GM23338 (cell line): Measurements from ENCODE around the gene CDK2.
"Not testable (repeated sequence)": the region's sequence is repeated elsewhere in the genome, so short reads cannot be mapped to it uniquely, and the experiment has no call there.

Experiments
- EZH2phosphoT487 ChIP-seq: fragments of 200-600 bp; sonication (generic); IDR thresholded peaks from one replicate; pipeline ENCODE4 v1.8.1; 2018; ENCODE audit warnings: antibody characterized with exemption; ENCODE audit not compliant: unreplicated experiment
- JUNB ChIP-seq: IDR thresholded peaks from one replicate; pipeline ENCODE4 v1.6.1; 2016; ENCODE audit warnings: antibody characterized with exemption; ENCODE audit not compliant: unreplicated experiment
- POLR2AphosphoS5 ChIP-seq: IDR thresholded peaks from 2 replicates; pipeline ENCODE4 v1.6.1; 2016; ENCODE audit warnings: antibody characterized with exemption, low read depth
- ZNF114 ChIP-seq: fragments of 250-450 bp; sonication (Bioruptor Pico); IDR thresholded peaks from 2 replicates; pipeline ENCODE4 v1.5.0; 2020; ENCODE audit warnings: mild to moderate bottlenecking, moderate library complexity
- TF ChIP-seq, protein P1 (sequence below), 2 experiments: fragments of 200-600 bp in 1 of 2; sonication (generic) in 1 of 2; conservative IDR thresholded peaks; 2 replicates each; pipeline versions ENCODE4 v1.5.1 to v1.6.1; 2016 to 2017; ENCODE audit warnings: antibody characterized with exemption in 2 of 2, low read depth in 2 of 2, mild to moderate bottlenecking in 2 of 2, moderate library complexity in 1 of 2
- TF ChIP-seq, protein P2 (sequence below): IDR thresholded peaks from one replicate; pipeline ENCODE4 v1.6.1; 2018; ENCODE audit warnings: antibody characterized with exemption; ENCODE audit not compliant: unreplicated experiment

DNA sequence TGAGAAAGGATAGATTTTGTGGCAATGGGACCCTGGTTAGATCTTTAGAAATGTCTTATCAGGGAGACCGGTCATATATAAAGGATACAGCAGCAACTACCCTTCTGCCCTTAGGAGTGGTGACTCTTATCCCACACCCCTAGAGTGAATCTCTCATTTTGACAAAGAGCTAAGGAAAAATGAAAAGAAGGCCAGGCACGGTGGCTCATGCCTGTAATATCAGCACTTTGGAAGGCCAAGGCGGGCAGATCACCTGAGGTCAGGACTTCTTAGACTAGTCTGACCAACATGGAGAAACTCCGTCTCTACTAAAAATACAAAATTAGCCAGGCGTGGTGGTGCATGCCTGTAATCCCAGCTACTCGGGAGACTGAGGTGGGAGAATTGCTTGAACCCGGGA lies 19.3 kb downstream of the CDK2 start:
- TF ChIP-seq, protein P1, sequence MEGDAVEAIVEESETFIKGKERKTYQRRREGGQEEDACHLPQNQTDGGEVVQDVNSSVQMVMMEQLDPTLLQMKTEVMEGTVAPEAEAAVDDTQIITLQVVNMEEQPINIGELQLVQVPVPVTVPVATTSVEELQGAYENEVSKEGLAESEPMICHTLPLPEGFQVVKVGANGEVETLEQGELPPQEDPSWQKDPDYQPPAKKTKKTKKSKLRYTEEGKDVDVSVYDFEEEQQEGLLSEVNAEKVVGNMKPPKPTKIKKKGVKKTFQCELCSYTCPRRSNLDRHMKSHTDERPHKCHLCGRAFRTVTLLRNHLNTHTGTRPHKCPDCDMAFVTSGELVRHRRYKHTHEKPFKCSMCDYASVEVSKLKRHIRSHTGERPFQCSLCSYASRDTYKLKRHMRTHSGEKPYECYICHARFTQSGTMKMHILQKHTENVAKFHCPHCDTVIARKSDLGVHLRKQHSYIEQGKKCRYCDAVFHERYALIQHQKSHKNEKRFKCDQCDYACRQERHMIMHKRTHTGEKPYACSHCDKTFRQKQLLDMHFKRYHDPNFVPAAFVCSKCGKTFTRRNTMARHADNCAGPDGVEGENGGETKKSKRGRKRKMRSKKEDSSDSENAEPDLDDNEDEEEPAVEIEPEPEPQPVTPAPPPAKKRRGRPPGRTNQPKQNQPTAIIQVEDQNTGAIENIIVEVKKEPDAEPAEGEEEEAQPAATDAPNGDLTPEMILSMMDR (conservative IDR thresholded peaks at IDR 0.05; ENCODE audit: low read depth in 2 of 2), result not testable (repeated sequence)
- TF ChIP-seq EZH2phosphoT487; POLR2AphosphoS5; ZNF114 (CRISPR knock-in tag); JUNB: not testable (repeated sequence)
- TF ChIP-seq, protein P2, sequence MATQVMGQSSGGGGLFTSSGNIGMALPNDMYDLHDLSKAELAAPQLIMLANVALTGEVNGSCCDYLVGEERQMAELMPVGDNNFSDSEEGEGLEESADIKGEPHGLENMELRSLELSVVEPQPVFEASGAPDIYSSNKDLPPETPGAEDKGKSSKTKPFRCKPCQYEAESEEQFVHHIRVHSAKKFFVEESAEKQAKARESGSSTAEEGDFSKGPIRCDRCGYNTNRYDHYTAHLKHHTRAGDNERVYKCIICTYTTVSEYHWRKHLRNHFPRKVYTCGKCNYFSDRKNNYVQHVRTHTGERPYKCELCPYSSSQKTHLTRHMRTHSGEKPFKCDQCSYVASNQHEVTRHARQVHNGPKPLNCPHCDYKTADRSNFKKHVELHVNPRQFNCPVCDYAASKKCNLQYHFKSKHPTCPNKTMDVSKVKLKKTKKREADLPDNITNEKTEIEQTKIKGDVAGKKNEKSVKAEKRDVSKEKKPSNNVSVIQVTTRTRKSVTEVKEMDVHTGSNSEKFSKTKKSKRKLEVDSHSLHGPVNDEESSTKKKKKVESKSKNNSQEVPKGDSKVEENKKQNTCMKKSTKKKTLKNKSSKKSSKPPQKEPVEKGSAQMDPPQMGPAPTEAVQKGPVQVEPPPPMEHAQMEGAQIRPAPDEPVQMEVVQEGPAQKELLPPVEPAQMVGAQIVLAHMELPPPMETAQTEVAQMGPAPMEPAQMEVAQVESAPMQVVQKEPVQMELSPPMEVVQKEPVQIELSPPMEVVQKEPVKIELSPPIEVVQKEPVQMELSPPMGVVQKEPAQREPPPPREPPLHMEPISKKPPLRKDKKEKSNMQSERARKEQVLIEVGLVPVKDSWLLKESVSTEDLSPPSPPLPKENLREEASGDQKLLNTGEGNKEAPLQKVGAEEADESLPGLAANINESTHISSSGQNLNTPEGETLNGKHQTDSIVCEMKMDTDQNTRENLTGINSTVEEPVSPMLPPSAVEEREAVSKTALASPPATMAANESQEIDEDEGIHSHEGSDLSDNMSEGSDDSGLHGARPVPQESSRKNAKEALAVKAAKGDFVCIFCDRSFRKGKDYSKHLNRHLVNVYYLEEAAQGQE, result not testable (repeated sequence)
